ENCODE measurements around the gene SLC28A1. TPM values are rescaled to one million over a fixed set of nuclear protein-coding genes. Genes with fewer than 3 reads are reported as not detected.

Gene SLC28A1
- polyA plus RNA-seq, 1 of the 3 experiments (the other 2 are of a cell fraction), result not detected

DNA sequence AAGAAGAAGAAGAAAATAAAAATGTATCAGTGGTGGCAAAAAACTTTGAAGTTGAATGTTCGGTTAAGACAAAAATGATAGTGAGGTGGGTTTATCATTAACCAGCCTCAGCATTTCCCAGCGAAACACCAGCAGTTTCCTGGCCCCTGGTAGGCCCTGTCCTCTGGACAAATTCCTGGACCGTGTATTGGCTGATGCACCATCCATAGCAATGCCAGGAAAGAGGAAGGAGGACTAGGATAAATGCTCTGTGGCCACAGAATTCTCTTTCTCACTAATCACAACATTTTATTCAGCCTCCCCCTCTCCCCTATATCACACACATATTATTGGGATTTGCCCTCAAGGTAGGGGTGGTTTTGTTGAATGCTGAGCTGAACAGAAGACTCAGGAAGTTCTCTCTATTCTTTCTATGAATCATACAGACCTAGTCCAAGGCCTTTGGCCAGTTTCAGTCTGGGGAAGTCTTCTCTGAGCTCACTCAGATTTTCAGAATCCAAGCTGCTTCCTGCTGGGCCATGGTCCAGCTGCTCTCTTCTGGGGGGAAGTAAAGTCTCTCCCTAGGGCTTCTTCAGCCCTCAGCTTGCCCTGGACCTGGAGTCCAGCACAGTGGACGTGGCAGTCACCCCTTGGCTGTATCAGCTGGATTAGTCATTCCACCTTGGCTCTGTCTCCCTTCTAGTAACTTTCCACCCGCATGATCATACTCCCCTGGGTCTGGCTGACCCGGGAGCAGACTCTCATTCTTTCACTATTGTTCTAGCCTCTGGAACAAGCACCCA, 27.6 kb downstream of the SLC28A1 start (continued):
- peak in 1 of 2 experiments; percentile 85; a peak in 2 of 4 replicates for TF ChIP-seq EP300 (IDR thresholded peaks at IDR 0.05; ENCODE audit: borderline replicate concordance in 1 of 2, low read depth in 1 of 2, low read length in 1 of 2)
- no peak for TF ChIP-seq USF1 (IDR thresholded peaks at IDR 0.05; ENCODE audit: borderline replicate concordance, low read depth)
- no peak for TF ChIP-seq SIN3A (IDR thresholded peaks at IDR 0.05; ENCODE audit: borderline replicate concordance, low read depth, low read length)
- TF ChIP-seq FOXJ3 (CRISPR knock-in tag; IDR thresholded peaks at IDR 0.05), result no peak
- TF ChIP-seq SMC3 (IDR thresholded peaks at IDR 0.05; ENCODE audit: low read depth, low read length), result no peak
- no peak for TF ChIP-seq CTCF (IDR thresholded peaks at IDR 0.05)
- TF ChIP-seq MXI1 (IDR thresholded peaks at IDR 0.05; ENCODE audit: low read depth, low read length), result no peak
- no peak for TF ChIP-seq EZH2phosphoT487 (IDR thresholded peaks at IDR 0.05; ENCODE audit: borderline replicate concordance, low read depth)
- no peak for TF ChIP-seq FOXM1 (IDR thresholded peaks at IDR 0.05; ENCODE audit: low read depth)
- TF ChIP-seq ZBTB33 (IDR thresholded peaks at IDR 0.05; ENCODE audit: borderline replicate concordance, low read depth), result 0 out of 2 replicates have a peak, but pooled peaks have one; percentile 14
- TF ChIP-seq FOSL2 (IDR thresholded peaks at IDR 0.05; ENCODE audit: borderline replicate concordance, low read depth), result peak; percentile 62; the same call in 1 of the 2 replicates
- TF ChIP-seq, protein P1, sequence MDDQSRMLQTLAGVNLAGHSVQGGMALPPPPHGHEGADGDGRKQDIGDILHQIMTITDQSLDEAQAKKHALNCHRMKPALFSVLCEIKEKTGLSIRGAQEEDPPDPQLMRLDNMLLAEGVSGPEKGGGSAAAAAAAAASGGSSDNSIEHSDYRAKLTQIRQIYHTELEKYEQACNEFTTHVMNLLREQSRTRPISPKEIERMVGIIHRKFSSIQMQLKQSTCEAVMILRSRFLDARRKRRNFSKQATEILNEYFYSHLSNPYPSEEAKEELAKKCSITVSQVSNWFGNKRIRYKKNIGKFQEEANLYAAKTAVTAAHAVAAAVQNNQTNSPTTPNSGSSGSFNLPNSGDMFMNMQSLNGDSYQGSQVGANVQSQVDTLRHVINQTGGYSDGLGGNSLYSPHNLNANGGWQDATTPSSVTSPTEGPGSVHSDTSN (IDR thresholded peaks at IDR 0.05), result peak; percentile 12; the same call in 1 of the 2 replicates
- no peak for TF ChIP-seq YY1 (IDR thresholded peaks at IDR 0.05; ENCODE audit: low read depth)
- peak; percentile 62 for TF ChIP-seq TCF12 (IDR thresholded peaks at IDR 0.05)
- peak; percentile 89 for TF ChIP-seq NFIC (IDR thresholded peaks at IDR 0.05; ENCODE audit: borderline replicate concordance)
- no peak for TF ChIP-seq GATA2 (CRISPR knock-in tag; IDR thresholded peaks at IDR 0.05)
- TF ChIP-seq CHD2 (IDR thresholded peaks at IDR 0.05; ENCODE audit: low read length, partially characterized antibody), result no peak
- peak; percentile 48; the same call in 1 of the 2 replicates for TF ChIP-seq RXRA (IDR thresholded peaks at IDR 0.05; ENCODE audit: borderline replicate concordance, low read depth)
- 0 out of 2 replicates have a peak, but pooled peaks have one; percentile 13 for TF ChIP-seq TEAD4 (IDR thresholded peaks at IDR 0.05; ENCODE audit: borderline replicate concordance, insufficient read depth)
- TF ChIP-seq MAX (IDR thresholded peaks at IDR 0.05; ENCODE audit: low read depth), result peak; percentile 64
- no peak for TF ChIP-seq GABPA (IDR thresholded peaks at IDR 0.05; ENCODE audit: low read depth)
- TF ChIP-seq JUND (IDR thresholded peaks at IDR 0.05), result peak; percentile 78
- TF ChIP-seq RFX5 (IDR thresholded peaks at IDR 0.05; ENCODE audit: low read length), result no peak

All from SK-N-SH (cell line).